ENCODE measurements around the gene PABPC1L. TPM values are rescaled to one million over a fixed set of nuclear protein-coding genes. Genes with fewer than 3 reads are reported as not detected.
A peak's percentile ranks its signal among the peaks of the same experiment; 100 is the strongest.

PABPC1L gene
- total and polyA plus RNA-seq, 2 of the 13 experiments (the other 11 are each of a cell fraction or from before 2014, with no cell fraction given), result 30.8 to 252 TPM

GRCh38 chr20:44909872-44910689, at the start of gene PABPC1L (continued):
- TF ChIP-seq, protein P1, sequence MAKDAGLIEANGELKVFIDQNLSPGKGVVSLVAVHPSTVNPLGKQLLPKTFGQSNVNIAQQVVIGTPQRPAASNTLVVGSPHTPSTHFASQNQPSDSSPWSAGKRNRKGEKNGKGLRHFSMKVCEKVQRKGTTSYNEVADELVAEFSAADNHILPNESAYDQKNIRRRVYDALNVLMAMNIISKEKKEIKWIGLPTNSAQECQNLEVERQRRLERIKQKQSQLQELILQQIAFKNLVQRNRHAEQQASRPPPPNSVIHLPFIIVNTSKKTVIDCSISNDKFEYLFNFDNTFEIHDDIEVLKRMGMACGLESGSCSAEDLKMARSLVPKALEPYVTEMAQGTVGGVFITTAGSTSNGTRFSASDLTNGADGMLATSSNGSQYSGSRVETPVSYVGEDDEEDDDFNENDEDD (CRISPR knock-in tag; IDR thresholded peaks at IDR 0.05; ENCODE audit: borderline replicate concordance), result peak; percentile 48; the same call in 1 of the 2 replicates
- no peak for TF ChIP-seq FOXM1 (CRISPR knock-in tag; IDR thresholded peaks at IDR 0.05)
- TF ChIP-seq, protein P2, sequence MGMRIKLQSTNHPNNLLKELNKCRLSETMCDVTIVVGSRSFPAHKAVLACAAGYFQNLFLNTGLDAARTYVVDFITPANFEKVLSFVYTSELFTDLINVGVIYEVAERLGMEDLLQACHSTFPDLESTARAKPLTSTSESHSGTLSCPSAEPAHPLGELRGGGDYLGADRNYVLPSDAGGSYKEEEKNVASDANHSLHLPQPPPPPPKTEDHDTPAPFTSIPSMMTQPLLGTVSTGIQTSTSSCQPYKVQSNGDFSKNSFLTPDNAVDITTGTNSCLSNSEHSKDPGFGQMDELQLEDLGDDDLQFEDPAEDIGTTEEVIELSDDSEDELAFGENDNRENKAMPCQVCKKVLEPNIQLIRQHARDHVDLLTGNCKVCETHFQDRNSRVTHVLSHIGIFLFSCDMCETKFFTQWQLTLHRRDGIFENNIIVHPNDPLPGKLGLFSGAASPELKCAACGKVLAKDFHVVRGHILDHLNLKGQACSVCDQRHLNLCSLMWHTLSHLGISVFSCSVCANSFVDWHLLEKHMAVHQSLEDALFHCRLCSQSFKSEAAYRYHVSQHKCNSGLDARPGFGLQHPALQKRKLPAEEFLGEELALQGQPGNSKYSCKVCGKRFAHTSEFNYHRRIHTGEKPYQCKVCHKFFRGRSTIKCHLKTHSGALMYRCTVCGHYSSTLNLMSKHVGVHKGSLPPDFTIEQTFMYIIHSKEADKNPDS (CRISPR knock-in tag; IDR thresholded peaks at IDR 0.05), result no peak
- peak; percentile 56; the same call in 1 of the 2 replicates for TF ChIP-seq ZNF660 (CRISPR knock-in tag; IDR thresholded peaks at IDR 0.05; ENCODE audit: borderline replicate concordance, low read depth)
- TF ChIP-seq HMG20A (CRISPR knock-in tag; IDR thresholded peaks at IDR 0.05; ENCODE audit: borderline replicate concordance), result no peak
- TF ChIP-seq, protein P3, sequence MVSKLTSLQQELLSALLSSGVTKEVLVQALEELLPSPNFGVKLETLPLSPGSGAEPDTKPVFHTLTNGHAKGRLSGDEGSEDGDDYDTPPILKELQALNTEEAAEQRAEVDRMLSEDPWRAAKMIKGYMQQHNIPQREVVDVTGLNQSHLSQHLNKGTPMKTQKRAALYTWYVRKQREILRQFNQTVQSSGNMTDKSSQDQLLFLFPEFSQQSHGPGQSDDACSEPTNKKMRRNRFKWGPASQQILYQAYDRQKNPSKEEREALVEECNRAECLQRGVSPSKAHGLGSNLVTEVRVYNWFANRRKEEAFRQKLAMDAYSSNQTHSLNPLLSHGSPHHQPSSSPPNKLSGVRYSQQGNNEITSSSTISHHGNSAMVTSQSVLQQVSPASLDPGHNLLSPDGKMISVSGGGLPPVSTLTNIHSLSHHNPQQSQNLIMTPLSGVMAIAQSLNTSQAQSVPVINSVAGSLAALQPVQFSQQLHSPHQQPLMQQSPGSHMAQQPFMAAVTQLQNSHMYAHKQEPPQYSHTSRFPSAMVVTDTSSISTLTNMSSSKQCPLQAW (CRISPR knock-in tag; IDR thresholded peaks at IDR 0.05), result peak; percentile 49
- no peak for TF ChIP-seq ATRX (CRISPR knock-in tag; IDR thresholded peaks at IDR 0.05; ENCODE audit: borderline replicate concordance)
- no peak for TF ChIP-seq TRIM24 (CRISPR knock-in tag; IDR thresholded peaks at IDR 0.05)
- no peak for TF ChIP-seq ZNF33A (CRISPR knock-in tag; IDR thresholded peaks at IDR 0.05; ENCODE audit: borderline replicate concordance)
- peak; percentile 96 for TF ChIP-seq UBTF (CRISPR knock-in tag; IDR thresholded peaks at IDR 0.05)
- 0 out of 2 replicates have a peak, but pooled peaks have one; percentile 52 for TF ChIP-seq ZNF441 (CRISPR knock-in tag; IDR thresholded peaks at IDR 0.05; ENCODE audit: borderline replicate concordance)
- no peak; the same call in 1 of the 2 replicates for TF ChIP-seq ZNF317 (CRISPR knock-in tag; IDR thresholded peaks at IDR 0.05)
- TF ChIP-seq TCF7L2 (IDR thresholded peaks at IDR 0.05; ENCODE audit: low read depth, low read length), result no peak
- TF ChIP-seq ARID2 (CRISPR knock-in tag; IDR thresholded peaks at IDR 0.05; ENCODE audit: borderline replicate concordance), result no peak
- no peak; the same call in 1 of the 2 replicates for TF ChIP-seq ZNF788 (CRISPR knock-in tag; IDR thresholded peaks at IDR 0.05; ENCODE audit: borderline replicate concordance)
- no peak for TF ChIP-seq ZNF761 (CRISPR knock-in tag; conservative IDR thresholded peaks at IDR 0.05)
- no peak for TF ChIP-seq ZNF549 (CRISPR knock-in tag; IDR thresholded peaks at IDR 0.05)
- TF ChIP-seq FOXK2 (IDR thresholded peaks at IDR 0.05), result no peak
- TF ChIP-seq EEA1 (CRISPR knock-in tag; IDR thresholded peaks at IDR 0.05; ENCODE audit: borderline replicate concordance), result no peak
- TF ChIP-seq TBP (CRISPR knock-in tag; IDR thresholded peaks at IDR 0.05), result no peak
- no peak for TF ChIP-seq SMARCE1 (IDR thresholded peaks at IDR 0.05; ENCODE audit: borderline replicate concordance)
- no peak for TF ChIP-seq NR2F6 (IDR thresholded peaks at IDR 0.05)
- TF ChIP-seq NR2F6 (CRISPR knock-in tag; IDR thresholded peaks at IDR 0.05), result peak; percentile 37; the same call in 1 of the 2 replicates
- TF ChIP-seq ZNF556 (CRISPR knock-in tag; IDR thresholded peaks at IDR 0.05; ENCODE audit: borderline replicate concordance), result no peak
- no peak for TF ChIP-seq ZNF7 (CRISPR knock-in tag; IDR thresholded peaks at IDR 0.05)

Data from HepG2 (cell line).